Lower lobe of right lung (tissue), 2 donors: Measurements from ENCODE around the gene ABCB10. TPM values are rescaled to one million over a fixed set of nuclear protein-coding genes. Genes with fewer than 3 reads are reported as not detected.

Experiments used
- ATAC-seq, 2 donors: fragments of 200-7000 bp; cut with Tn5 transposase; one replicate each; pipeline ENCODE4 v1.9.1; 2020 to 2022; ENCODE audit warnings: mild to moderate bottlenecking in 2 of 2, moderate library complexity in 2 of 2
- DNase-seq: peaks from one replicate; pipeline ENCODE4 v3.0.0-alpha.2; 2020
- H3K27ac ChIP-seq: fragments of 200-600 bp; one replicate; pipeline ENCODE4 v1.8.0; 2022
- H3K27me3 ChIP-seq: fragments of 200-600 bp; one replicate; pipeline ENCODE4 v1.8.0; 2022; ENCODE audit warnings: low read depth
- H3K36me3 ChIP-seq: fragments of 200-600 bp; one replicate; pipeline ENCODE4 v1.8.0; 2022; ENCODE audit warnings: mild to moderate bottlenecking
- H3K4me1 ChIP-seq: fragments of 200-600 bp; one replicate; pipeline ENCODE4 v1.8.0; 2022
- H3K4me3 ChIP-seq: fragments of 200-600 bp; one replicate; pipeline ENCODE4 v1.8.0; 2022; ENCODE audit warnings: mild to moderate bottlenecking
- H3K9me3 ChIP-seq: fragments of 200-600 bp; one replicate; pipeline ENCODE4 v1.8.0; 2022
- intact Hi-C: fragments of 100-400 bp; cut with DNase I; formaldehyde crosslinking; loops from one replicate; pipeline ENCODE4 v1.11.0; 2022
- total RNA-seq: library from RNA; stranded (reverse); fragmentation: NEBNext Ultra II Directional; extraction: Animal tissue kit (Norgen Biotek cat#: 25700); gene quantifications from one replicate; pipeline ENCODE4 v1.2.1, GENCODE V29; 2021
- TF ChIP-seq, protein P1 (sequence below): fragments of 200-600 bp; IDR thresholded peaks from one replicate; pipeline ENCODE4 v1.8.0; 2022; ENCODE audit warnings: antibody characterized with exemption, mild to moderate bottlenecking
- donor health status: DM: no; HTN: yes; CAD: no; lungs with severe emphysema.

ABCB10 gene
- total RNA-seq, 1 donor from 2014 or later: 17.8 TPM

DNA sequence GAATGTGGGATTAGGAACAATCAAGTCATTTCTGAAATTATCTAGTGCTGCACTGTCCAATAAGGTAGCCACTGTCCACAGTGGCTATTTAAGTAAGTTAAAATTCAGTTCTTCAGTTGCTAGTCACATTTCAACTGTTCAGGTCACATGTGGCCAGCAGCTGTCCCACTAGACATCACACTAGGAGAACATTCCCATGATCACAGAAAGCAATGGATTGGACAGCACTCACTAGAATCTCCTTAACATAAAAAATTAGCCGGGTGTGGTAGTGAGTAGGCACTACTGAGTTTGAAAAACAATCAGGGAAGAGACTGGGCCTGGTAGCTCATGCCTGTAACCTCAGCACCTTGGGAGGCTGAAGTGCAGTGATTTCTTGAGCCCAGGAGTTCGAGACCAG lies 84.0 kb downstream of the ABCB10 start:
- Histone ChIP-seq H3K36me3 (peaks cover 97% of the 10 kb centered on the region), H3K27me3 (no peaks in the 10 kb centered on the region), H3K4me1 (no peaks in the 10 kb centered on the region), H3K27ac (no peak overlapping the region), H3K4me3 (no peak overlapping the region), H3K9me3 (no peaks in the 10 kb centered on the region)
- intact Hi-C loops: loop anchor here (10.0 kb wide), 1 partner anchor 210 kb away; no protein-coding TSS in a partner anchor
- DNase-seq (no peak), ATAC-seq (no peak)
- TF ChIP-seq, protein P1, sequence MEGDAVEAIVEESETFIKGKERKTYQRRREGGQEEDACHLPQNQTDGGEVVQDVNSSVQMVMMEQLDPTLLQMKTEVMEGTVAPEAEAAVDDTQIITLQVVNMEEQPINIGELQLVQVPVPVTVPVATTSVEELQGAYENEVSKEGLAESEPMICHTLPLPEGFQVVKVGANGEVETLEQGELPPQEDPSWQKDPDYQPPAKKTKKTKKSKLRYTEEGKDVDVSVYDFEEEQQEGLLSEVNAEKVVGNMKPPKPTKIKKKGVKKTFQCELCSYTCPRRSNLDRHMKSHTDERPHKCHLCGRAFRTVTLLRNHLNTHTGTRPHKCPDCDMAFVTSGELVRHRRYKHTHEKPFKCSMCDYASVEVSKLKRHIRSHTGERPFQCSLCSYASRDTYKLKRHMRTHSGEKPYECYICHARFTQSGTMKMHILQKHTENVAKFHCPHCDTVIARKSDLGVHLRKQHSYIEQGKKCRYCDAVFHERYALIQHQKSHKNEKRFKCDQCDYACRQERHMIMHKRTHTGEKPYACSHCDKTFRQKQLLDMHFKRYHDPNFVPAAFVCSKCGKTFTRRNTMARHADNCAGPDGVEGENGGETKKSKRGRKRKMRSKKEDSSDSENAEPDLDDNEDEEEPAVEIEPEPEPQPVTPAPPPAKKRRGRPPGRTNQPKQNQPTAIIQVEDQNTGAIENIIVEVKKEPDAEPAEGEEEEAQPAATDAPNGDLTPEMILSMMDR: no peak

DNA sequence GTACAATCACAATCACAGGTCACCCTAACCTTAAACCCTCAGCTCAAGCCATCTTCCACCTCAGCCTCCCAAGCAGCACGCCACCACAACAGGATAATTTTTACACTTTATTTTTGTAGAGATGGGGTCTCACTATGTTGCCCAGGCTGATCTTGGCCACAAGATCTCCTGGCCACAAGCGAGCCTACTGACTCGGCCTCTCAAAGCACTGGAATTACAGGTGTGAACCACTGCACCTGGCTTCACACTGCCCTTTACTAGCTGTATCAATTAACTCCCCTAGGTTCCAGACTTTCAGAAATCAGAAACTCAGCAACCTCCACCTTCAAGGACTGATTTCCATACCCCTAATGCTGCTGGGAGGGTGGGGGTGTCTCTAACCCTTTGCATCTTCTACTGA lies 87.3 kb downstream of the ABCB10 start:
- no peak overlapping the region for H3K27ac ChIP-seq
- intact Hi-C loops: loop anchor here (10.0 kb wide), 1 partner anchor 206 kb away; no protein-coding TSS in a partner anchor
- TF ChIP-seq, protein P1: no peak
- H3K9me3 ChIP-seq: no peaks in the 10 kb centered on the region
- peaks cover 95% of the 10 kb centered on the region for H3K36me3 ChIP-seq
- no peak overlapping the region for H3K4me3 ChIP-seq
- no peak for DNase-seq
- H3K4me1 ChIP-seq: no peaks in the 10 kb centered on the region
- H3K27me3 ChIP-seq: no peaks in the 10 kb centered on the region
- no peak for ATAC-seq

DNA sequence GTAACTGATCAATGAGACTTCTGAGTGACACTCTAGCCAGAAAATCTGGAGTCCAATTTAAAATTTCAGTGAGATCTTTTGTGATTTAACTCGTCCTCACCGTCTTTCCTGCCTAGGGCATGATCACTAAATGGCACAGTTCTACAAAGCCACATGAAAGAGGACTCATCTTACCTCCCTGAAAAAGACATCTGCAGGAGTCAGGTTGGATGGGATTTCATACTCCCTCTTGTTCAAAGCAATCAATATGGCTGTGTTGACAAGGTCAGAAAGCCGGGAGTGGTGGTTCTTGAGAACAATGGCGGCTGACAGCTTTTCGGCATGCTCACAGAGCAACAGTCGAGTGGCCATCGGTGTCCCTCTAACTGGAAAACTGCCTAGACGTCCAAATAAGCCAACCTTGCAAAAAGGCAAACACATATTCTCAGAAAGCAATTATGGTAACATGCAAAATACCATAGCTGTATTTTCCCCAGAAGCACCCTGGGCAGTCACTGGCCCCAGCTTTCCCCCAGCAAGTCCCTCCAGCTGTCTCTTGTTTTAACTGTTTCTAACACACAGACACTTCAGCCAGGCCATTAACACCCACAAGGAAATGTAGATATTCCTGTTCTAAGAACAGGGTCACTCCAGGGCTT lies 88.0 kb downstream of the ABCB10 start:
- DNase-seq: no peak
- intact Hi-C loops: loop anchor here (10.0 kb wide), 1 partner anchor 206 kb away; no protein-coding TSS in a partner anchor
- TF ChIP-seq, protein P1: no peak
- no peak for ATAC-seq
- no peak overlapping the region for H3K4me3 ChIP-seq
- no peaks in the 10 kb centered on the region for H3K27me3 ChIP-seq
- peaks cover 95% of the 10 kb centered on the region for H3K36me3 ChIP-seq
- no peaks in the 10 kb centered on the region for H3K9me3 ChIP-seq
- no peaks in the 10 kb centered on the region for H3K4me1 ChIP-seq
- no peak overlapping the region for H3K27ac ChIP-seq

DNA sequence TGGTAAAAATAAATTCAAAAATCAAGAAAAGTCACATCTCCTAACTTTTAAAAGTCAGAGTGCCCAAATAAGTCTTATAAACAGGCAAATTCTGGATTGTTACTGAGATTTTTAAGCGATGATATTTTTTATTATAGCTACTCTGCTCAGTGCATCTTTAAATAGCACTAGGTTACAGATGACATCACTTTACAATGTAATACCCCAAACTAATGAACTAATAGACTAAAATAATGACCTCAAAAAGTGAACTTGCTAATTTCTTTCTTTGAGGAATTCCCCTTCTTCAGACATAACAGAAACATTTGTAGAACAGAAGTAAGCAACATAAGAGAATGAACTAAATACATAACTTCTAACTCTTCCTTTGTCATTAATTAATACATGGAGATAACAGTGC lies 91.6 kb downstream of the ABCB10 start:
- Histone ChIP-seq H3K4me1 (no peaks in the 10 kb centered on the region), H3K9me3 (no peaks in the 10 kb centered on the region), H3K4me3 (no peak overlapping the region), H3K36me3 (peaks cover 95% of the 10 kb centered on the region), H3K27me3 (no peaks in the 10 kb centered on the region), H3K27ac (no peak overlapping the region)
- ATAC-seq (no peak), DNase-seq (no peak)
- TF ChIP-seq, protein P1: no peak
- intact Hi-C loops: no loop called here

Other genes starting within 250 kb of the ABCB10 start
- gene CCSAP, start 215.7 kb downstream of the ABCB10 start, total RNA-seq: 12.2 TPM
- 0.32 TPM for gene ACTA1, start 124.6 kb downstream of the ABCB10 start, total RNA-seq
- gene NUP133, start 50.4 kb downstream of the ABCB10 start, total RNA-seq: 32.6 TPM
- 21.7 TPM for gene TAF5L, start 67.4 kb upstream of the ABCB10 start, total RNA-seq
- gene URB2, start 67.5 kb upstream of the ABCB10 start, total RNA-seq: 5.8 TPM